Transverse colon (tissue), 4 donors: Measurements from ENCODE around the gene ESRRA. TPM values are rescaled to one million over a fixed set of nuclear protein-coding genes. Genes with fewer than 3 reads are reported as not detected.

Source experiments
- DNase-seq: peaks from one replicate; pipeline ENCODE4 v3.0.0-alpha.2; 2019
- H3K27ac ChIP-seq, 4 donors: fragments of 200-600 bp; sonication (generic); 2 replicates each; pipeline ENCODE4 v1.5.1; 2016 to 2018; ENCODE audit warnings: inconsistent platforms in 4 of 4
- H3K27me3 ChIP-seq: fragments of 200-600 bp; sonication (generic); 2 replicates; pipeline ENCODE4 v1.5.1; 2017; ENCODE audit warnings: inconsistent platforms
- H3K36me3 ChIP-seq, 4 donors: fragments of 200-600 bp; sonication (generic); 2 replicates each; pipeline ENCODE4 v1.5.1; 2017 to 2019; ENCODE audit warnings: inconsistent platforms in 4 of 4
- H3K4me1 ChIP-seq, 4 donors: fragments of 200-600 bp; sonication (generic); 2 replicates each; pipeline ENCODE4 v1.5.1; 2017 to 2020; ENCODE audit warnings: inconsistent platforms in 4 of 4
- H3K4me3 ChIP-seq, 4 donors: fragments of 200-600 bp; sonication (generic); 1 replicate in 1 of 4; 2 replicates in 3 of 4; pipeline versions ENCODE4 v1.5.1 to v1.6.1; 2017 to 2019; ENCODE audit warnings: inconsistent platforms in 4 of 4
- H3K9me3 ChIP-seq, 2 donors: fragments of 200-600 bp; sonication (generic); 2 replicates each; pipeline ENCODE4 v1.5.1; 2017 to 2019; ENCODE audit warnings: inconsistent platforms in 2 of 2
- CTCF ChIP-seq, 5 experiments: fragments of 200-600 bp in 3 of 5; fragments of 450-650 bp in 2 of 5; sonication (generic) in 3 of 5; IDR thresholded peaks; 1 replicate in 2 of 5; 2 replicates in 3 of 5; pipeline ENCODE4 v1.5.1; 2016 to 2017; ENCODE audit warnings: antibody characterized with exemption in 5 of 5, inconsistent platforms in 3 of 5, mild to moderate bottlenecking in 2 of 5, moderate library complexity in 1 of 5
- EP300 ChIP-seq: sonication (generic); formaldehyde crosslinking; IDR thresholded peaks from one replicate; pipeline ENCODE4 v1.6.1; 2017; ENCODE audit warnings: antibody characterized with exemption, low read depth
- POLR2A ChIP-seq: fragments of 450-650 bp; IDR thresholded peaks from one replicate; pipeline ENCODE4 v1.6.1; 2016; ENCODE audit warnings: antibody characterized with exemption, mild to moderate bottlenecking, moderate library complexity
- POLR2AphosphoS5 ChIP-seq, 3 donors: sonication (generic); formaldehyde crosslinking; IDR thresholded peaks; one replicate each; pipeline ENCODE4 v1.6.1; 2016; ENCODE audit warnings: antibody characterized with exemption in 3 of 3
- WGBS, 2 donors: methylation state at CpG; one replicate each; pipeline ENCODE4 v1.1.5; 2018; ENCODE audit warnings: low coverage in 1 of 2; 5-methylcytosine and 5-hydroxymethylcytosine counted together
- in situ Hi-C, 4 donors: fragments of 200-750 bp; cut with MboI; loops; one replicate each; pipeline versions ENCODE4 v1.15.0 to v1.15.1; 2017; ENCODE audit warnings: low sequenced_read_pairs in 3 of 4, low pct_ligation_motif_present in 1 of 4, low pct_unique_long_range_greater_than_20kb in 1 of 4
- intact Hi-C: fragments of 100-400 bp; cut with DNase I; formaldehyde crosslinking; loops from one replicate; pipeline ENCODE4 v1.15.1; 2023; ENCODE audit warnings: low total_unique reads
- total RNA-seq, 4 donors: library from RNA; depleted of rRNA; stranded (reverse); fragments of >200 nt; gene quantifications; one replicate each; pipeline ENCODE4 v1.1.0, GENCODE V29; 2016

ESRRA gene
- total RNA-seq, 4 donors from 2014 or later, result 142 to 272 (median 221) TPM

GRCh38 chr11:64340671-64341335, 35.5 kb downstream of the ESRRA start:
- H3K27me3 ChIP-seq, result no peaks in the 10 kb centered on the region
- 36% methylated on average over 33 of the region's 33 CpGs; no CpG with 5 or more reads in 1 of the 2 donors for WGBS, 2 donors
- DNase-seq, result peak; percentile 87
- no peaks in the 10 kb centered on the region for H3K9me3 ChIP-seq
- H3K27ac ChIP-seq, result peak overlapping the region; percentile 43 to 84 (median 56)
- in situ Hi-C loops (no loop called here), intact Hi-C loops (no loop called here)
- H3K4me1 ChIP-seq, result peaks cover 7 to 31% (median 24%) of the 10 kb centered on the region in 4 donors
- H3K36me3 ChIP-seq, result no peaks in the 10 kb centered on the region
- H3K4me3 ChIP-seq, result peak overlapping the region in 3 of 4 donors; percentile 3 to 36 (median 20)
- TF ChIP-seq POLR2AphosphoS5 (IDR thresholded peaks at IDR 0.05) (no peak), CTCF (IDR thresholded peaks at IDR 0.05) (no peak), POLR2A (no peak), EP300 (no peak)

- in situ Hi-C loops, result no loop called here
- no peak for DNase-seq
- intact Hi-C loops, result no loop called here
- no peaks in the 10 kb centered on the region for H3K36me3 ChIP-seq
- TF ChIP-seq CTCF (IDR thresholded peaks at IDR 0.05) (no peak), EP300 (no peak), POLR2A (no peak), POLR2AphosphoS5 (IDR thresholded peaks at IDR 0.05) (no peak)
- peaks cover 7 to 31% (median 24%) of the 10 kb centered on the region in 4 donors for H3K4me1 ChIP-seq
- H3K4me3 ChIP-seq, result peak overlapping the region in 1 of 4 donors; percentile 20
- no peaks in the 10 kb centered on the region for H3K9me3 ChIP-seq
- H3K27me3 ChIP-seq, result no peaks in the 10 kb centered on the region
- H3K27ac ChIP-seq, result peak overlapping the region in 3 of 4 donors; percentile 50 to 84 (median 62)
- WGBS, 2 donors, result 50% methylated on average over 21 of the region's 21 CpGs; no CpG with 5 or more reads in 1 of the 2 donors
Measured at GRCh38 chr11:64341429-64341828, 36.1 kb downstream of the ESRRA start.

GRCh38 chr11:64341851-64342791, 36.8 kb downstream of the ESRRA start:
- H3K9me3 ChIP-seq, result no peaks in the 10 kb centered on the region
- H3K36me3 ChIP-seq, result no peaks in the 10 kb centered on the region
- intact Hi-C loops, result no loop called here
- WGBS, 2 donors, result 19% methylated on average over 47 of the region's 55 CpGs; no CpG with 5 or more reads in 1 of the 2 donors
- H3K27ac ChIP-seq, result peak overlapping the region; percentile 76 to 84 (median 82)
- DNase-seq, result peak; percentile 96
- no peaks in the 10 kb centered on the region for H3K27me3 ChIP-seq
- TF ChIP-seq POLR2AphosphoS5 (IDR thresholded peaks at IDR 0.05) (peak; percentile 50 to 92 (median 80)), CTCF (IDR thresholded peaks at IDR 0.05) (peak; percentile 40 to 87 (median 52)), POLR2A (peak; percentile 80), EP300 (no peak)
- H3K4me1 ChIP-seq, result peaks cover 7 to 31% (median 24%) of the 10 kb centered on the region in 4 donors
- peak overlapping the region; percentile 12 to 42 (median 17) for H3K4me3 ChIP-seq
- in situ Hi-C loops, result no loop called here
